GM12891 (cell line): ENCODE measurements around the gene SPINK8.

Source experiments
- PAX5 ChIP-seq: IDR thresholded peaks from 2 replicates; pipeline ENCODE4 v1.6.1; 2011; ENCODE audit warnings: low read length, moderate library complexity, mild to moderate bottlenecking; ENCODE audit not compliant: insufficient read depth, severe bottlenecking
- POLR2A ChIP-seq: IDR thresholded peaks from 2 replicates; pipeline ENCODE4 v1.6.1; 2011; ENCODE audit warnings: low read depth, low read length, control low read depth
- POLR2AphosphoS5 ChIP-seq: IDR thresholded peaks from 2 replicates; pipeline ENCODE4 v1.6.1; 2011; ENCODE audit warnings: low read depth, low read length, control low read depth
- SPI1 ChIP-seq: IDR thresholded peaks from 2 replicates; pipeline ENCODE4 v1.6.1; 2011; ENCODE audit warnings: low read depth, low read length, control low read depth
- TAF1 ChIP-seq: IDR thresholded peaks from 2 replicates; pipeline ENCODE4 v1.6.1; 2011; ENCODE audit warnings: low read depth, low read length, control low read depth

GRCh38 chr3:48289659-48290058 is 43.8 kb downstream of the SPINK8 start:
- TF ChIP-seq POLR2A = no peak
- TF ChIP-seq POLR2AphosphoS5 = no peak
- no peak for TF ChIP-seq TAF1
- TF ChIP-seq PAX5 = no peak
- TF ChIP-seq SPI1 = no peak
